ENCODE data around the gene SARS1.

DNA sequence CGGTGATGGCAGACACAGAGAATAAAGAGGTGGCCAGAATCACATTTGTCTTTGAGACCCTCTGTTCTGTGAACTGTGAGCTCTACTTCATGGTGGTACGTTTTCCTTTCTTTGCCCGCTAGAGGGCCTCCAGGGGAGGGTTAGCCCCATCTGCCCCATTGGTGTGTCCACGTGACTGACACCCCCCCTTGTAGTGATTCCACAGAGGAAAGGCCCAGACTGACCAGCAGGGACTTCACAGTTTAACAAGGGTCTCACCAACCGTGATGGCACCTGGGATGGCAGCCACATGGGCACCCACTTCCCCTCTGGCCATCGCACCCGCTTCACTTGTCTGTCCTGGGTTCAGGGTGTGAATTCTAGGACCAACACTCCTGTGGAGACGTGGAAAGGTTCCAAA lies 22.3 kb upstream of the SARS1 start:
- TF ChIP-seq, protein P1, sequence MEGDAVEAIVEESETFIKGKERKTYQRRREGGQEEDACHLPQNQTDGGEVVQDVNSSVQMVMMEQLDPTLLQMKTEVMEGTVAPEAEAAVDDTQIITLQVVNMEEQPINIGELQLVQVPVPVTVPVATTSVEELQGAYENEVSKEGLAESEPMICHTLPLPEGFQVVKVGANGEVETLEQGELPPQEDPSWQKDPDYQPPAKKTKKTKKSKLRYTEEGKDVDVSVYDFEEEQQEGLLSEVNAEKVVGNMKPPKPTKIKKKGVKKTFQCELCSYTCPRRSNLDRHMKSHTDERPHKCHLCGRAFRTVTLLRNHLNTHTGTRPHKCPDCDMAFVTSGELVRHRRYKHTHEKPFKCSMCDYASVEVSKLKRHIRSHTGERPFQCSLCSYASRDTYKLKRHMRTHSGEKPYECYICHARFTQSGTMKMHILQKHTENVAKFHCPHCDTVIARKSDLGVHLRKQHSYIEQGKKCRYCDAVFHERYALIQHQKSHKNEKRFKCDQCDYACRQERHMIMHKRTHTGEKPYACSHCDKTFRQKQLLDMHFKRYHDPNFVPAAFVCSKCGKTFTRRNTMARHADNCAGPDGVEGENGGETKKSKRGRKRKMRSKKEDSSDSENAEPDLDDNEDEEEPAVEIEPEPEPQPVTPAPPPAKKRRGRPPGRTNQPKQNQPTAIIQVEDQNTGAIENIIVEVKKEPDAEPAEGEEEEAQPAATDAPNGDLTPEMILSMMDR (IDR thresholded peaks at IDR 0.05) = no peak
- TF ChIP-seq EZH2 (IDR thresholded peaks at IDR 0.05; ENCODE audit: borderline replicate concordance, insufficient read depth, low read depth, low read length, poor library complexity, severe bottlenecking) = no peak

All from B cell (primary cell).